HUES6 (cell line): Measurements from ENCODE around the gene CNNM1.

Experiments used
- H3K27ac ChIP-seq: 2 replicates; pipeline ENCODE4 v1.7.0; 2013; ENCODE audit warnings: low read depth, mild to moderate bottlenecking, low read length, inconsistent platforms
- H3K27me3 ChIP-seq: 2 replicates; pipeline ENCODE4 v1.6.1; 2013; ENCODE audit warnings: low read length; ENCODE audit not compliant: control insufficient read depth, insufficient read depth
- H3K36me3 ChIP-seq: 2 replicates; pipeline ENCODE4 v1.6.1; 2013; ENCODE audit warnings: low read length; ENCODE audit not compliant: control insufficient read depth, insufficient read depth
- H3K4me1 ChIP-seq: 2 replicates; pipeline ENCODE4 v1.6.1; 2013; ENCODE audit warnings: low read length; ENCODE audit not compliant: control insufficient read depth, insufficient read depth
- H3K4me3 ChIP-seq: 2 replicates; pipeline ENCODE4 v1.5.1; 2013; ENCODE audit warnings: low read depth, low read length
- H3K9ac ChIP-seq: one replicate; pipeline ENCODE4 v1.6.1; 2013; ENCODE audit warnings: mild to moderate bottlenecking, low read length
- H3K9me3 ChIP-seq: 2 replicates; pipeline ENCODE4 v1.6.1; 2013; ENCODE audit warnings: low read depth, low read length; ENCODE audit not compliant: control insufficient read depth, insufficient read depth

Gene CNNM1

DNA sequence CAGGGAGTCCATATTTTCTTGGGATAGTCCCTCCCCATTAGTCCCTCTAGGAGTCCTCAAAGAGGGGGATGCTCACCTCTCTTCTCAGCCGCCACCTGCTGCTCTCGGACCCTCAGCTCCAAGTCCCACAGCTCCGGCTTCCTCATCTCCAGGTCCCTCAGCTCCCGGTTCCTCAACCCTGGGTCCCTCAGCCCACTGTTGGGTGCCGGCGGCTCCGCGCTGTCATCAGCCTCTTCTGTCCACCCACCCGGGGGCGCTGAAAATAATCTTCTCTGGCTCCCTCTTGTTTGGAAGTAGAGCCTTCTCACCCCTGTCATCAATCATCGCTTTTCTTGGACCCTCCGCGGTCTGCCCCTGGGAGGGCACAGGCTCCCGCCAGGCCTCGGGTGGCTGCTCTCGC, 13.3 kb upstream of the CNNM1 start:
- Histone ChIP-seq H3K36me3 (no peaks in the 10 kb centered on the region), H3K27ac (no peak overlapping the region), H3K9me3 (peaks cover 6% of the 10 kb centered on the region; the same call in 1 of the 2 replicates), H3K27me3 (no peaks in the 10 kb centered on the region), H3K9ac (no peak overlapping the region), H3K4me1 (no peaks in the 10 kb centered on the region), H3K4me3 (no peak overlapping the region)

DNA sequence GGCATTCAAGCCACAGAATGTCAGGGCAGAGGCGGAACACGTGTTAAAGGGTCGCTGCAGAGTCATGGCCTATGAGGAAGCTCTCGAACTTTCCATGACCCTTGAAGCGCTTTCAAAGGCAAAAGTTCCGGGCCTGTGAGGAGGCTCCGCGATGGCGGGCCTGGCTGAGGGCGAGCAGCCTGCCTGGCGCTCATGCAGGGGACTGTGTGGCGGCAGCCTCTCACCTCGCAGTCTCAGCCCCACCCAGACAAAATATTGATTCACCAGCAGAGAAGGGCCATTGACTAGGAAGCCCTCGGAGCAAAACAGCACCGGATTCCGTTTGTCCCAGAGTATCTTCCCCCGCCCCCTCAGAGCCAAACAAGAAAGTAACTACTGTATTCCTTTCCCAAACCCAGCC, 12.8 kb upstream of the CNNM1 start:
- Histone ChIP-seq H3K4me1 (no peaks in the 10 kb centered on the region), H3K27ac (no peak overlapping the region), H3K27me3 (no peaks in the 10 kb centered on the region), H3K9ac (no peak overlapping the region), H3K9me3 (peaks cover 6% of the 10 kb centered on the region; the same call in 1 of the 2 replicates), H3K36me3 (no peaks in the 10 kb centered on the region), H3K4me3 (no peak overlapping the region)

DNA sequence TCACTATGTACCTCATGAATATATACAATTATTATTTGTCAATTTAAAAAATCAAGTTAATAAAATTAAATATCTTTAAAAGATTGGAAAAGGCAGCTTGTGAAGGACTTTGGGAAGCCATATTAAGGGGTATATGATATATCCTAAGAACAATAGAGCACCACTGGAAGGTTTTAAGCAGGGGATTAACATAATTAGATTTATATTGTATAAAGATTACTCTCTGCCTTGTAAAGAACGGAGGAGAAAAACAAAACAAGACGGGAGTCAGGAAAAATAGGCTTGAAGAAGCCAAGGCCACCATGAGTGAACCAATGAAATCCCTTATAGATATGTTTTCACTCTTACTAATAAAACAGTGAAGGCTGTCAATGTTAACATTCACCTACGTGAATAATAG, 11.1 kb upstream of the CNNM1 start:
- no peak overlapping the region for H3K9ac ChIP-seq
- no peak overlapping the region for H3K4me3 ChIP-seq

DNA sequence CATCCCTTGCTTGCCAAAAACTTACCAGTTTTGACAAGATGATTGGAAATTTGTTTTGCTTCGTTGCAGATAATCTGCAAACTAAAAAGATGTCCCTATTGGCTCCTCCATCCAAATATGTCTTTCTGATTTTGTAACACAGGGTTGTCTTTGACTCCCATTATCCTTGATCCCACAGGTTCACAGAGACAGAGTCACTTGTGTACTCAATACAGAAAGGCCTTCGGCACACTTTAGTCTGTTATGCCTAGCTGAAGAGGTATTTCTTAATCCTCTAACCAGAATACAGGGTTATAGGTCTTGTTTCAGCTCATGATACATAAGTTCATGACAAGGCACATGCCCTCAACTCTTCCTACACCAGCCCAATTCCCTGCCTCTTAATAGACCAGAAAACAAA, 10.7 kb upstream of the CNNM1 start:
- Histone ChIP-seq H3K27me3 (no peaks in the 10 kb centered on the region; the same call in 1 of the 2 replicates), H3K9me3 (no peaks in the 10 kb centered on the region), H3K9ac (no peak overlapping the region), H3K4me1 (no peaks in the 10 kb centered on the region), H3K27ac (no peak overlapping the region), H3K4me3 (no peak overlapping the region), H3K36me3 (no peaks in the 10 kb centered on the region)

More for the DNA sequence above, 11.1 kb upstream of the CNNM1 start:
- Histone ChIP-seq H3K27ac (no peak overlapping the region), H3K36me3 (no peaks in the 10 kb centered on the region), H3K4me1 (no peaks in the 10 kb centered on the region), H3K9me3 (no peaks in the 10 kb centered on the region), H3K27me3 (no peaks in the 10 kb centered on the region; the same call in 1 of the 2 replicates)

DNA sequence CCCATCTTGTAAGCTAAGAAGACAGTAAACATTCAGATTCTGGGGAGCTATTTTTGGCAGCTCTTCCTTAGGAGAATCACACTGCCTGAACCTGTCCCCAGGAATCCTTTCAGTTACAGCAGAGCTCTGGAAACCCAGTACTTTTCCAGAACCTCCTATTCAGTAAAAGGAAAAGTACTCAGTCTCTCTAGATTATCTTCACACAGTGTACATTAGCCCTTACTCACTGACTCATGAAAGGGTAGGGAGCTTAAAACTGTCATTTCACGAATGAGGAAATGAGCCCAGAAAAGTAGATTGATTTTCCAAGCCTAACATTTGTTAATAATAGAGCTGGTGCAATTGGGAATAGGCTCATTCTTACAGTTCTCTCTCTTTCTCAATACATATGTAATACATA, 3.9 kb upstream of the CNNM1 start:
- no peak overlapping the region for H3K27ac ChIP-seq
- no peaks in the 10 kb centered on the region for H3K4me1 ChIP-seq
- H3K9ac ChIP-seq, result no peak overlapping the region
- no peak overlapping the region for H3K4me3 ChIP-seq
- H3K27me3 ChIP-seq, result peaks cover 19% of the 10 kb centered on the region
- H3K9me3 ChIP-seq, result no peaks in the 10 kb centered on the region
- no peaks in the 10 kb centered on the region for H3K36me3 ChIP-seq

DNA sequence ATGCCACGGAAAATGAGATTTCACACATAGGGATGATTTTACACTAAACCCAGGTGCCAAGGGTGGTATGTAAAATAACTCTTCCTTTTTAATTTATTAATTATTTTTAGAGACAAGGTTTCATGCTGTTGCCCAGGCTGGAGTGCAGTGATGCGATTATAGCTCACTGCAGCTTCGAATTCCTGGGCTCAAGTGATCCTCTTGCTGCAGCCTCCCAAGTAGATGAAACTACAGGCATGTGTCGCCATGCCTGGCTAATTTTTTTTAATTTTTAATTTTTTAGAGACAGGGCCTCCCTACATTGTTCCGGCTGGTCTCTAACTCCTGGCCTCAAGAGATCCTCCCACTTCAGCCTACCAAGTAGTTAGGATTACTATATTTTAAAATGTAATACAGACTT, 2.3 kb upstream of the CNNM1 start:
- H3K9ac ChIP-seq, result no peak overlapping the region
- peaks cover 35% of the 10 kb centered on the region for H3K27me3 ChIP-seq
- H3K36me3 ChIP-seq, result no peaks in the 10 kb centered on the region
- no peaks in the 10 kb centered on the region for H3K9me3 ChIP-seq
- H3K27ac ChIP-seq, result no peak overlapping the region
- no peaks in the 10 kb centered on the region for H3K4me1 ChIP-seq
- H3K4me3 ChIP-seq, result no peak overlapping the region

DNA sequence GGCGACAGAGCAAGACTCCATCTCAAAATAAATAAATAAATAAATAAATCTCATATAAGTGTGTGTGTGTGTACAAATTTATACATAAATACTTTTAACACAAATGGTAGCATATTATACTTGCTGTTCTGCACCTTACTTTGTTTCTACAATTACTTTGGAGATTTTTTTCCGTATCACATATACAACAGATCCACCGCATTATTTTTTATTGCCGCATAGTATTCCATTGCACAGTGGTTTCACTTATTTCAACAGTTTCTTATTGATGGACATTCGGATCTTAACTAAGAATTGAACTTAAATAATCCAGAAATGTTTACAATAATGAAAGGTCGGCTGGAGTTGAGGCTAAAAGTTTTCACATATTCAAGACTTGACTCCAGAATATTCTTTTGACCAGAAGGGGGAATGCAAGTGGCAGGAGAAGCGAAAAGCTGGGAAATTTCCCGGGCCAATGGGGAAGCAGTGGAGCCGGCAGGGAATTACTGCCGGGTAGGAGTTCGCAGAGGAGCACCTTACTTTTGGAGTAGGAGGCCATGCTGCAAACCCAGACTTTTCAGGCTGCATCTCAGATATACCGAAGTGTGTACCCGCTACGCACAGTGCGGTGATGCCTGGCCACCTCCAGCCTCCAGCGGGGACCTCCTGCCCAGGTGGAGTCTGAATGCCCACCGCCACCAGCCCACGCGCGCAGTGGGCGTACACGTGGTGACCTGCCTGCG, 415 bp upstream of the CNNM1 start:
- Histone ChIP-seq H3K9me3 (no peaks in the 10 kb centered on the region), H3K4me3 (peak overlapping the region; percentile 58), H3K36me3 (no peaks in the 10 kb centered on the region), H3K27ac (no peak overlapping the region), H3K4me1 (no peaks in the 10 kb centered on the region), H3K9ac (no peak overlapping the region), H3K27me3 (peaks cover 52% of the 10 kb centered on the region)

DNA sequence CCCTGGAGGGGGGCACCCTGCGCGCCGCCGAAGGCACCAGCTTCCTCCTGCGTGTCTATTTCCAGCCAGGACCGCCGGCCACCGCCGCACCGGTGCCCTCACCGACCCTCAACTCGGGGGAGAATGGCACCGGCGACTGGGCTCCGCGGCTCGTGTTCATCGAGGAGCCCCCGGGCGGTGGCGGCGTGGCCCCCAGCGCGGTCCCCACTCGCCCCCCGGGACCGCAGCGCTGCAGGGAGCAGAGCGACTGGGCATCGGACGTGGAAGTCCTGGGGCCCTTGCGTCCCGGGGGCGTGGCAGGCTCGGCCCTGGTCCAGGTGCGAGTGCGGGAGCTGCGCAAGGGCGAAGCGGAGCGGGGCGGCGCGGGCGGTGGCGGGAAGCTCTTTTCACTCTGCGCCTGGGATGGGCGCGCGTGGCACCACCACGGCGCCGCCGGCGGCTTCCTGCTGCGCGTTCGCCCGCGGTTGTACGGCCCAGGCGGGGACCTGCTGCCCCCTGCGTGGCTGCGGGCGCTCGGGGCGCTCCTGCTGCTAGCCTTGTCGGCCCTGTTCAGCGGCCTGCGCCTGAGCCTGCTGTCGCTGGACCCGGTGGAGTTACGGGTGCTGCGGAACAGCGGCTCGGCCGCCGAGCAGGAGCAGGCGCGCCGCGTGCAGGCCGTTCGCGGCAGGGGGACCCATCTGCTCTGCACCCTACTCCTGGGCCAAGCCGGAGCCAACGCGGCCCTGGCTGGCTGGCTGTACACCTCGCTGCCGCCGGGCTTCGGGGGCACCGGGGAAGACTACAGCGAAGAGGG, 594 bp downstream of the CNNM1 start:
- no peaks in the 10 kb centered on the region for H3K36me3 ChIP-seq
- H3K9ac ChIP-seq, result no peak overlapping the region
- no peaks in the 10 kb centered on the region for H3K9me3 ChIP-seq
- H3K27ac ChIP-seq, result no peak overlapping the region
- H3K4me1 ChIP-seq, result no peaks in the 10 kb centered on the region
- H3K27me3 ChIP-seq, result peaks cover 57% of the 10 kb centered on the region
- H3K4me3 ChIP-seq, result peak overlapping the region; percentile 58

DNA sequence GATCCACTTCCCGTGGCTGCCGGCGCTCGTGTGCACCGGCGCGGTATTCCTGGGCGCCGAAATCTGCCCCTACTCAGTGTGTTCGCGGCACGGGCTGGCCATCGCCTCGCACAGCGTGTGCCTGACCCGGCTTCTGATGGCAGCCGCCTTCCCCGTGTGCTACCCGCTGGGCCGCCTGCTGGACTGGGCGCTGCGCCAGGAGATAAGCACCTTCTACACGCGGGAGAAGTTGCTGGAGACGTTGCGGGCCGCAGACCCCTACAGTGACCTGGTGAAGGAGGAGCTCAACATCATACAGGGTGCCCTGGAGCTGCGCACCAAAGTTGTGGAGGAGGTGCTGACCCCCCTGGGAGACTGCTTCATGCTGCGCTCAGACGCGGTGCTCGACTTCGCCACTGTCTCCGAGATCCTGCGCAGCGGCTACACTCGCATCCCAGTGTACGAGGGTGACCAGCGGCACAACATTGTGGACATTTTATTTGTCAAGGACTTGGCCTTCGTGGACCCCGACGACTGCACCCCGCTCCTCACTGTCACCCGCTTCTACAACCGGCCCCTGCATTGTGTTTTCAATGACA, 1.3 kb downstream of the CNNM1 start:
- no peak overlapping the region for H3K9ac ChIP-seq
- peaks cover 57% of the 10 kb centered on the region for H3K27me3 ChIP-seq
- no peaks in the 10 kb centered on the region for H3K4me1 ChIP-seq
- peak overlapping the region; percentile 58 for H3K4me3 ChIP-seq
- H3K9me3 ChIP-seq, result no peaks in the 10 kb centered on the region
- no peak overlapping the region for H3K27ac ChIP-seq
- H3K36me3 ChIP-seq, result no peaks in the 10 kb centered on the region

DNA sequence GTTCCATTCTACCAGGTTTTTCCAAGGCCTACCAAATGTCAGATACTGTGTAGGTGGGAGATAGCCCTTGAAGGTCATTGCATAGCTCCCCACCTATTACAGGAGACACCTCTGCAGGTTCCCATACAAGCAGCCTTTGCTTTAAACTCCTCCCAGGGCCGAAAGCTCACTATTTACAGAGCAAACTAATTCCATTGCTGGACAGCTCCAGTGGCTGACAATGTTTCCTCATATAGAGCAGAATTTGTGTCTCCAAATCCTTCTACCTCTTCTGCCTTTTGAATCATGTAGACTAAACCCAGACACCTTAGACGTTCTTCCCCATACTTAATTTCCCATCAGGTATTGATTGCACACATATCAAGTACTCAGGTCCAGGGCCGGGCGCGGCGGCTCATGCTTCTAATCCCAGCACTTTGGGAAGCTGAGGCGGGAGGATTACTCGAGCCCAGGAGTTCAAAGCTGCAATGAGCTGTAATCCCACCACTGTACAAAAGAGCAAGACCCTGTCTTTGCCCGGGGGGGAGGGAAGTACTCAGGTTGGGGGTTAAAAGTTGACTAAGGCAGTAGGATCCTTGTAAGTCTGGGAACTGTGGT, 2.1 kb downstream of the CNNM1 start:
- Histone ChIP-seq H3K9me3 (no peaks in the 10 kb centered on the region), H3K4me1 (no peaks in the 10 kb centered on the region), H3K27me3 (peaks cover 65% of the 10 kb centered on the region), H3K9ac (no peak overlapping the region), H3K27ac (no peak overlapping the region), H3K36me3 (no peaks in the 10 kb centered on the region), H3K4me3 (no peak overlapping the region)
